ENCODE data around the gene ASAP3. TPM values are rescaled to one million over a fixed set of nuclear protein-coding genes. Genes with fewer than 3 reads are reported as not detected.

Gene ASAP3
- total RNA-seq, 2 donors from 2014 or later: 0.95 to 0.98 TPM

- no peak for ATAC-seq
- no peak for DNase-seq (ENCODE audit: low spot score in 2 of 2)
- Mint-ChIP-seq H3K36me3 (no peaks in the 10 kb centered on the region), H3K27ac (no peak overlapping the region), H3K9me3 (no peaks in the 10 kb centered on the region)
Measured at GRCh38 chr1:23471473-23472075, 12.4 kb downstream of the ASAP3 start.

- ATAC-seq: no peak
- H3K9me3 Mint-ChIP-seq: no peaks in the 10 kb centered on the region
- peak overlapping the region in 1 of 2 donors; percentile 49 for H3K27ac Mint-ChIP-seq
- DNase-seq (ENCODE audit: low spot score in 2 of 2): no peak
- no peaks in the 10 kb centered on the region for H3K36me3 Mint-ChIP-seq
Measured at GRCh38 chr1:23470282-23471070, 13.5 kb downstream of the ASAP3 start.

GRCh38 chr1:23469372-23469982 is 14.5 kb downstream of the ASAP3 start:
- DNase-seq (ENCODE audit: low spot score in 2 of 2): no peak
- no peak for ATAC-seq
- Mint-ChIP-seq H3K9me3 (no peaks in the 10 kb centered on the region), H3K27ac (no peak overlapping the region), H3K36me3 (no peaks in the 10 kb centered on the region)

- DNase-seq (ENCODE audit: low spot score in 2 of 2) (no peak), ATAC-seq (no peak)
- no peaks in the 10 kb centered on the region for H3K36me3 Mint-ChIP-seq
- no peak overlapping the region for H3K27ac Mint-ChIP-seq
- no peaks in the 10 kb centered on the region for H3K9me3 Mint-ChIP-seq
Measured at GRCh38 chr1:23466423-23466989, 17.5 kb downstream of the ASAP3 start.

GRCh38 chr1:23463286-23463685 is 20.7 kb downstream of the ASAP3 start:
- ATAC-seq (no peak), DNase-seq (ENCODE audit: low spot score in 2 of 2) (no peak)
- Mint-ChIP-seq H3K36me3 (no peaks in the 10 kb centered on the region), H3K27ac (no peak overlapping the region), H3K9me3 (no peaks in the 10 kb centered on the region)

GRCh38 chr1:23462766-23463165 is 21.2 kb downstream of the ASAP3 start:
- H3K36me3 Mint-ChIP-seq: no peaks in the 10 kb centered on the region
- H3K9me3 Mint-ChIP-seq: no peaks in the 10 kb centered on the region
- DNase-seq (ENCODE audit: low spot score in 2 of 2): no peak
- H3K27ac Mint-ChIP-seq: no peak overlapping the region
- no peak for ATAC-seq

- DNase-seq (ENCODE audit: low spot score in 2 of 2): no peak
- ATAC-seq: no peak
- Mint-ChIP-seq H3K27ac (no peak overlapping the region), H3K9me3 (no peaks in the 10 kb centered on the region), H3K36me3 (no peaks in the 10 kb centered on the region)
Measured at GRCh38 chr1:23461050-23461449, 22.9 kb downstream of the ASAP3 start.

GRCh38 chr1:23460519-23460918 is 23.5 kb downstream of the ASAP3 start:
- Mint-ChIP-seq H3K27ac (no peak overlapping the region), H3K36me3 (no peaks in the 10 kb centered on the region), H3K9me3 (no peaks in the 10 kb centered on the region)
- no peak for DNase-seq (ENCODE audit: low spot score in 2 of 2)
- no peak for ATAC-seq

GRCh38 chr1:23459338-23459757 is 24.6 kb downstream of the ASAP3 start:
- no peaks in the 10 kb centered on the region for H3K9me3 Mint-ChIP-seq

GRCh38 chr1:23456226-23456625 is 27.8 kb downstream of the ASAP3 start:
- no peak for ATAC-seq
- H3K36me3 Mint-ChIP-seq: no peaks in the 10 kb centered on the region
- H3K27ac Mint-ChIP-seq: no peak overlapping the region
- DNase-seq (ENCODE audit: low spot score in 2 of 2): no peak
- no peaks in the 10 kb centered on the region for H3K9me3 Mint-ChIP-seq

More at GRCh38 chr1:23459338-23459757, 24.6 kb downstream of the ASAP3 start:
- no peaks in the 10 kb centered on the region for H3K36me3 Mint-ChIP-seq
- no peak for ATAC-seq
- DNase-seq (ENCODE audit: low spot score in 2 of 2): no peak
- no peak overlapping the region for H3K27ac Mint-ChIP-seq

GRCh38 chr1:23453455-23454000 is 30.5 kb downstream of the ASAP3 start:
- ATAC-seq (no peak), DNase-seq (ENCODE audit: low spot score in 2 of 2) (no peak)
- no peaks in the 10 kb centered on the region for H3K36me3 Mint-ChIP-seq
- no peaks in the 10 kb centered on the region for H3K9me3 Mint-ChIP-seq
- peak overlapping the region in 1 of 2 donors; percentile 6 for H3K27ac Mint-ChIP-seq

GRCh38 chr1:23452011-23452411 is 32.0 kb downstream of the ASAP3 start:
- H3K27ac Mint-ChIP-seq: peak overlapping the region in 1 of 2 donors; percentile 21
- DNase-seq (ENCODE audit: low spot score in 2 of 2) (no peak), ATAC-seq (peak in 1 of 2 donors; percentile 37)
- no peaks in the 10 kb centered on the region for H3K9me3 Mint-ChIP-seq
- no peaks in the 10 kb centered on the region for H3K36me3 Mint-ChIP-seq

GRCh38 chr1:23451441-23451840 is 32.5 kb downstream of the ASAP3 start:
- Mint-ChIP-seq H3K9me3 (no peaks in the 10 kb centered on the region), H3K27ac (peak overlapping the region in 1 of 2 donors; percentile 21), H3K36me3 (no peaks in the 10 kb centered on the region)
- no peak for DNase-seq (ENCODE audit: low spot score in 2 of 2)
- ATAC-seq: no peak

GRCh38 chr1:23450894-23451293 is 33.1 kb downstream of the ASAP3 start:
- H3K9me3 Mint-ChIP-seq: no peaks in the 10 kb centered on the region
- no peak for ATAC-seq

GRCh38 chr1:23449958-23450357 is 34.0 kb downstream of the ASAP3 start:
- ATAC-seq (no peak), DNase-seq (ENCODE audit: low spot score in 2 of 2) (no peak)
- Mint-ChIP-seq H3K9me3 (no peaks in the 10 kb centered on the region), H3K27ac (peak overlapping the region in 1 of 2 donors; percentile 55), H3K36me3 (no peaks in the 10 kb centered on the region)

More at GRCh38 chr1:23450894-23451293, 33.1 kb downstream of the ASAP3 start:
- Mint-ChIP-seq H3K36me3 (no peaks in the 10 kb centered on the region), H3K27ac (no peak overlapping the region)
- DNase-seq (ENCODE audit: low spot score in 2 of 2): no peak

- Mint-ChIP-seq H3K27ac (no peak overlapping the region), H3K9me3 (no peaks in the 10 kb centered on the region), H3K36me3 (no peaks in the 10 kb centered on the region)
- no peak for ATAC-seq
- DNase-seq (ENCODE audit: low spot score in 2 of 2): no peak
Measured at GRCh38 chr1:23449306-23449705, 34.7 kb downstream of the ASAP3 start.

- ATAC-seq (no peak), DNase-seq (ENCODE audit: low spot score in 2 of 2) (no peak)
- Mint-ChIP-seq H3K36me3 (no peaks in the 10 kb centered on the region), H3K27ac (no peak overlapping the region), H3K9me3 (no peaks in the 10 kb centered on the region)
Measured at GRCh38 chr1:23448846-23449245, 35.1 kb downstream of the ASAP3 start.

All from activated naive CD4-positive, alpha-beta T cell treated with anti-CD3 and anti-CD28 coated beads, Interleukin-2, amount 50 U/mL, for 72 hours (primary cell).